ENCODE results near the gene RSPO4.
A peak's percentile ranks its signal among the peaks of the same experiment; 100 is the strongest.
"Not testable (repeated sequence)": the region's sequence is repeated elsewhere in the genome, so short reads cannot be mapped to it uniquely, and the experiment has no call there.

RSPO4 gene

DNA sequence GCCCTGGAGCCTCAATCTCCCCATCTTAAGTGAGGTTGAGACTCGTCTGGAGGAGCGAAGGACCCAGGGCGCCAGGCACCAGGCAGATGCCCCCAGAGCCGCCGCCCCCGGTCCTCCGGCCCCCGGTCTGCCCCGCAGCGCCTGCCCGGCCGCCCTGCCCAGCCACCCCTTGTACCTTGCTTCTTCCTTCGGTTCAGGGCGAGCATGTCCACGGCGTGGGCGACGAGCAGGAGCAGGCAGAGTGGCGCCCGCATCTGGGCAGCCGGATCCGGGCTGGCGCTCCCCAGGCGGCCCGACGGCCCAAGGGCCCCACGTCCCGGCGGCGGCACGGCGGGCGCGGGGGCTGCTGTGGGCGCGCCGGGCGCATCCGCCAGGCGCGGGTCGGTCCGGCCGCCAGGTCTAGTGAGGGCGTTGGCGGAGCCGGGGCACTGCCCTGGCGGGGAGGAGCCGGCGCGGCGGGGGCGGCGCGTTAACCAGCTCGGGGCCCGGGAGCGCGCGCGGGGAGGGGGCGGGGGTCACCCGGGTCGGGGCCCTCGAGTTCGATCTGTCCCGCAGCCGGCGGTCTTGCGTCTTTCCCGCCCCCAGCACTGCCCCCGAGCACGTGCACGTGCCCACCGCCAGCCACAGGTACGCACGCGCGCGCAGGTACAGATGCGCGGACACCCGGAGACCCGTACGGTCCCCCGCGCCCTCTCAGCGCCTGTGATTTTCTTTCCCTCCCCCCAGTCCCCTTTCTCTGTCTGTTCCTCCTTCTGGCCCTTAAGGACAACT, at the start of gene RSPO4:
Gene RSPO4, minus strand, starts transcription at position 401 of the 771 bp plus-strand sequence. Its CDS starts 147 bp downstream, at position 254.
- peak; percentile 16 for DNase-seq (ENCODE audit: low read depth)

- DNase-seq (ENCODE audit: low read depth) = no peak
Measured at GRCh38 chr20:1050440-1050839, 48.3 kb upstream of the RSPO4 start.

DNA sequence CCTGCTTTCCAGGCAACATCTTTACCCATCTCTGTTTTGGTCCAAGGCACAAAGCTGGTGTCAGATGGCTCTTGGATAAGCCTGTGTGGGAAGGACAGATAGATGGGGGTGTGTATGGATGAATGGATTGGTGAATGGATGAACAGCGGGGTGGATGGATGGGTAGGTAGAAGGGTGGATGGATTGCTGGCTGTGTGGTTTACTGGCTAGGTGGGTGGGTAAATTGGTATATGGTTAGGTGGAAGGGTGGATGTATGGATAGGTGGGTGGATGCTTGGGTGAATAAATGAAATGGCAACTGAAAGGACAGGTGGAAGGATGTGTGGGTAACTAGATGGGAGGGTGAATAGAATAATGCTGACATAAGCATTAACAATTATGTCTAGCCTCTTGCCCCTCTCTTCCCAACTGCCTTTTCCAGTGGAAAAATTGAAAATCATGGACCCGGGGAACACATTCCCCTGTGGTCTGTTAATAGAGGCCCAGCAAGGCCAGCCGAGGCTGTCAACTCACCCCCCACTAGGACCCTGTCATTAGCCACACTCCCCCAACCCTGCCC, 43.8 kb upstream of the RSPO4 start:
- no peak for DNase-seq (ENCODE audit: low read depth)

- no peak for DNase-seq (ENCODE audit: low read depth)
Measured at GRCh38 chr20:1041845-1042390, 39.8 kb upstream of the RSPO4 start.

DNA sequence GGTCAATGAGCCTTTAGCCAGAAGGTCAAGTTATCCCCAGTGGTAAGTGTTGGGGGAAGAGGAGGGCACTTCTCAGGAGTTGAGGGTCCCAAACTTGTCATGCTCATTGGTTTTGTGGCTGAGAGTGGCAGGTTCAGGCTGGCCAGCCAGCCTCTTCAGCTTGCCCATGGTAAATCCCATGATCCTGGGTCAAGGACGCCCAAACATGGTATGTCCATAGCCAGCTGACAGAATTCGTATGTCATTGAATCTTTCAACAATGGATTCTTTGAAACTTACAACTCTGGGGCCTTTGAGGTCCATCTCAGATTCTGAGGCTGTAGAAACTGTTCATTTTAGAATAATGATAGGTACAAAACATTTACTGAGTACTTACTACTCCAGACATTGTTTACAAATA, 36.1 kb upstream of the RSPO4 start:
- DNase-seq (ENCODE audit: low read depth) = no peak

GRCh38 chr20:1037039-1037438, 34.9 kb upstream of the RSPO4 start:
- DNase-seq (ENCODE audit: low read depth) = no peak

DNA sequence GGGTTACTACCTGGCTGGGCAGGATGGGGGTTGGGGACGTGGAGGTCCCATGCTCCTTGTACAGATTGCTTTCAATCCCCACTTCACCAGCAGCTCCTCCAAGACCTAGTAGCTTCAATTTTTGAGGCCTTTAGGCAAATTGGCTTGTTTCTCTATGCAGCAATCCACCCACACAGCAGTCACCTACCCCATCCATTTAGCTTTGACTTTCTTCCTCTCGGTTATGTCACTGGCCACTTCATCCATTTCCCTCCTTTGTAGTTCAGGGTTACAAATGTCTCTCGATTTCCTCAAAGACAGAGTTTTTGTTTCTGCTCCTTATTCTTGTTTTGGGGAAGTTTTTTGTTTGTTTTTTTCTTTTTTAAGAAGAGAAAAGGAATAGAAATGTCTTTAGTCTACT, 33.4 kb upstream of the RSPO4 start:
- DNase-seq (ENCODE audit: low read depth) = no peak

- no peak for DNase-seq (ENCODE audit: low read depth)
Measured at GRCh38 chr20:1034415-1034789, 32.3 kb upstream of the RSPO4 start.

DNA sequence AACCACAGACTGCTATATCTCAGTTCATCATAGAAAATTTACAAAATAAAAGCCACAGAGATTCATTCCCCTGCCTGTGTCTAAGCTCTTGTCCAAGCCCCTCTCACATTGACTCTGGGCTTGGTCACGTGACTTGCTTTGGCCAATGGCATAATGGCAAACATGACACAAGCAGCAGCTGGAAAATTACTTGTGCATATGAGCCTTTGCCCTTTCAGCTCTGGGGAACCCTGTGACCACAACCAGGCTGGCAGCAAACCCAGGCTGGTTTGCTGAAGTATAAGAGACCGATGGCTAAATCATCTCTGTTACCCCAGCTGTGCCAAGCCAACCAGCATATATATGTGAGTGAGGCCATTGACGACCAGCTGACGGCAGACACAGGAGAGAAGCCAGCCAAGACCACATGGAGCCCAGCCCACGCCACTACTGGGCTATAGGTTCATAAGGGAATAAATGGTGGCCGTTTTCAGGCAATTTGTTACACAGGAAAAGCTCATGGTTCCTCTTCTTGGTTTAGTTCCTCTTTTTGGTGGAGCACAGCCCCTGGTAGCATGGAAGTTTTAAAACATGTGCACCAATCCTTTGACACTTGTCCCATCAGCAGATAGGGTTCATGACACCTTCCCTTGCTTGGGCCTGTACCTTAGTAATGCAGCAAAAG, 31.8 kb upstream of the RSPO4 start:
- DNase-seq (ENCODE audit: low read depth) = no peak

- no peak for DNase-seq (ENCODE audit: low read depth)
Measured at GRCh38 chr20:1029980-1030379, 27.9 kb upstream of the RSPO4 start.

DNA sequence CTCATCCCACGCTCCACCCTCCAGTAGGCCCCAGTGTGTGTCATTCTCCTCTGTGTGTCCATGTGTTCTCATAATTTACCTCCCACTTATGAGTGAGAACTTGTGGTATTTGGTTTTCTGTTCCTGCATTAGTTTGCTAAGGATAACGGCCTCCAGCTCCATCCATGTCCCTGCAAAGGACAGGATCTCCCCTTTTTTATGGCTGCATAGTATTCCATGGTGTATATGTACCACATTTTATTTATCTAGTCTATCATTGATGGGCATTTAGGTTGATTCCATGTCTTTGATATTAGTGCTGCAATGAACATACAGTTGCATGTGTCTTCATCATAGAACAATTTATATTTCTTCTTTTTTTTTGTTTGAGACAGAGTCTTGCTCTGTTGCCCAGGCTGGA, 24.1 kb upstream of the RSPO4 start:
- DNase-seq (ENCODE audit: low read depth) = not testable (repeated sequence)

DNA sequence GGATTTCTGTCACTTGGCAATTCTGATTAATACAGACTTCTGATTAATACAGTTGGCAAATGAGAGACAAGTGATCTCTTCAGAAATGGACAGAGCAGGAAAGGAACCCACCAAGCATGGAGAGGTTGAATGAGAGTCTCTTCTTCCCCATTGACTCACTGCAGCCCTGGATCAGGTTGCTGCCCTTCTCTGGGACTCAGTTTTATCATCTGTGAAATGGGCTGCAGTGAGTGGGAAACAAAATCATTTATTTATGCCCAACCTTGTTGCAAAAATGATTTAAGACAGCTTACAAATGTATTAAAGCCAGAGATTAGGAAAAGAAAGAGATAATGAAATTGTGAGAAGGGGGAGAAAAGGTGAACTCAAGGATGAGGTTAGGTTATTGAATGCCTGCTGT, 20.8 kb upstream of the RSPO4 start:
- DNase-seq (ENCODE audit: low read depth) = no peak

- DNase-seq (ENCODE audit: low read depth) = no peak
Measured at GRCh38 chr20:1020614-1021013, 18.5 kb upstream of the RSPO4 start.

DNA sequence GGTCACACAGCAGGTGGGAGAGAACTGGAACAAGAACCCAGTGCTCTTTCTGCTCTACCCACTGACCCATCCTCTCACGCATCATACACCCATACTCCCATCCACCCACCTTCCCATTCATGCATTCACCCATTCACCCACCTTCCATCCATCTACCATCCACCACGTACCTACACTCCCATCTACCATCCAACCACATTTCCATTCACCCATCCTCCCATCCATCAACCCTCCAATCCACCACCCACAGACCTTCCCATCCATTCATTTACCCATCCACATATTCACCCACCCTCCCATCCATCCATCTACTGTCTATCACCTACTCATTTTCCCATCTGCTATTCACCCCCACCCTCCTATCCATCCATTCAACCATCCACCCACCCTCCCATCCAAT, 17.2 kb upstream of the RSPO4 start:
- no peak for DNase-seq (ENCODE audit: low read depth)

- no peak for DNase-seq (ENCODE audit: low read depth)
Measured at GRCh38 chr20:1017677-1018076, 15.6 kb upstream of the RSPO4 start.

GRCh38 chr20:1015181-1015580, 13.1 kb upstream of the RSPO4 start:
- DNase-seq (ENCODE audit: low read depth) = no peak

GRCh38 chr20:1014471-1014870, 12.4 kb upstream of the RSPO4 start:
- no peak for DNase-seq (ENCODE audit: low read depth)

- no peak for DNase-seq (ENCODE audit: low read depth)
Measured at GRCh38 chr20:1013566-1014340, 11.6 kb upstream of the RSPO4 start.

DNA sequence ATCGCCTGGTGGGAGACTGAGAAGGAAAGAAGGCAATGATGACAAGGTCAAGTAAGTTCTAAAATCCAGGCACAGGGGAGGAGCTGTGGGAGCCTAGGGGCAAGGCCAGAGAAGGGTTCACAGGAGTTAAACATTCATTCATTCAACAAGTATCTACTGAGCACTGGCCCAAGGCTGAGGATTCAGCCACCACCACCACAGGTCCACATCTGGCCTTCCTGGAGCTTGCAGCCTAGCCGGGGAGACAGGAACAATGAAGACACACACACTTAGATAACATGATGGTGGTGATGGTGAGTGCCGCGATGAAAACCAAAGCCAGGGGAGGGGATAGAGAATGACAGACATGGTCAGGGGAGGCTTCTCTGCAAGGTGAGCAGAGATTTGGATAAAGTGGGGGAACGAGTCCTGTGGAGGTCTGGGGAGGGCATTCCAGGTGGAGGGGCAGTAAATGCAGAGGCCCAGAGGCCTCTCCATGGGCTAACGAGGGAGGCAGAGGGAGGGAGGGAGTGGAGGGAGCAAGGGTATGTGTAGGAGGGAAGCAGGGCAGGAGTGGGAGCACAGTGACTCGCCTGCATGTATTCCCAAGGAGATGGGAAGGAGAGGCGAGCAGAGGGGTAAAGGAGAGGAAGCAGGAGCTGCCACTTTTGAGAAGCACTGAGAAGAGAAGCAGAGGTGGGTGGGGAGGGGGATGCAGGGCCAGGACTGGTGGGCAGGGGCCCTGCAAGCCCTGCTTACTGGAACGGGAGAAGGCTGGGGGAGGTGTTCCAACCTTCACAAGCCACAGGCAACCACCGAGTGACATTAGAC, 10.5 kb upstream of the RSPO4 start:
- no peak for DNase-seq (ENCODE audit: low read depth)

DNA sequence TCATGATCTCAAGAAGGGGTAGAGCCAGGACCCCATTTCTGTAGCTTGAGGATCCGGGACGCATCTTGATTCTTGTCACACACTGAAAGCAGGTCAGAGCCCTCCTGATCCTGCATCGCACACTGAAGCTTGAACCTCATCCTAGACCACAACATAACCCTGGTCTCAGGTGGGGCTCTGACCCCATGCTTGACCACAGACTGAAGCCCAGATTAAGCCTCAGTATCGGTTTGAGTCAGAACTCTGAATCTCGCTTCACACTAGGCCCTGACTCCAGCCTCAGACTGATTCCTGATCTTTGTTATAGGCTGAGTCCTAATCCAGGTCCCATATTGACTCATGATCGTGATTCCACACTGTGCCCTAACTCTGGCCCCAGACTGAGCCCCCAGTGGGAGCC, 8.5 kb upstream of the RSPO4 start:
- DNase-seq (ENCODE audit: low read depth) = no peak

- peak; percentile 48 for DNase-seq (ENCODE audit: low read depth)
Measured at GRCh38 chr20:1005452-1006027, 3.4 kb upstream of the RSPO4 start.
